GM20000 (cell line): ENCODE data around the gene BAZ2B.
"Not testable (repeated sequence)": the region's sequence is repeated elsewhere in the genome, so short reads cannot be mapped to it uniquely, and the experiment has no call there.

ENCODE experiments used
- DNase-seq: peaks from one replicate; pipeline ENCODE4 v3.0.0; 2012; ENCODE audit warnings: low spot score
- CTCF ChIP-seq: IDR thresholded peaks from 2 replicates; pipeline ENCODE4 v1.5.1; 2012; ENCODE audit warnings: mild to moderate bottlenecking, control low read depth; ENCODE audit errors: extremely low read depth, missing control alignments

The BAZ2B gene

GRCh38 chr2:159371506-159371905, 244.8 kb downstream of the BAZ2B start:
- no peak for TF ChIP-seq CTCF
- DNase-seq = no peak

- DNase-seq = no peak
- TF ChIP-seq CTCF = no peak
Observed at GRCh38 chr2:159366538-159366937, 249.8 kb downstream of the BAZ2B start.

GRCh38 chr2:159362816-159363251, 253.5 kb downstream of the BAZ2B start:
- TF ChIP-seq CTCF = no peak
- DNase-seq = no peak

- no peak for DNase-seq
- no peak for TF ChIP-seq CTCF
Observed at GRCh38 chr2:159362094-159362493, 254.3 kb downstream of the BAZ2B start.

GRCh38 chr2:159361603-159362002, 254.7 kb downstream of the BAZ2B start:
- not testable (repeated sequence) for DNase-seq

GRCh38 chr2:159356053-159356554, 260.2 kb downstream of the BAZ2B start:
- TF ChIP-seq CTCF = no peak
- DNase-seq = no peak

GRCh38 chr2:159351977-159352376, 264.4 kb downstream of the BAZ2B start:
- DNase-seq = no peak
- TF ChIP-seq CTCF = no peak

- TF ChIP-seq CTCF = no peak
- no peak for DNase-seq
Observed at GRCh38 chr2:159349674-159350299, 266.6 kb downstream of the BAZ2B start.
